ENCODE measurements around the gene EHBP1.

GRCh38 chr2:63058921-63059792, 353.6 kb downstream of the EHBP1 start:
- TF ChIP-seq POLR2A (IDR thresholded peaks at IDR 0.05; ENCODE audit: low read depth, low read length) (no peak), MAX (IDR thresholded peaks at IDR 0.05; ENCODE audit: insufficient read depth, insufficient read length) (no peak), JUN (IDR thresholded peaks at IDR 0.05; ENCODE audit: borderline replicate concordance, insufficient read depth, insufficient read length, low read depth) (no peak), CTCF (IDR thresholded peaks at IDR 0.05; ENCODE audit: extremely low read depth in 1 of 2, insufficient read depth in 1 of 2, low read depth in 1 of 2, low read length in 2 of 2) (no peak), EZH2 (IDR thresholded peaks at IDR 0.05; ENCODE audit: borderline replicate concordance, low read depth, low read length, severe bottlenecking) (peak; percentile 93), POLR2AphosphoS5 (IDR thresholded peaks at IDR 0.05; ENCODE audit: insufficient read depth, low read depth, low read length) (no peak), MYC (IDR thresholded peaks at IDR 0.05; ENCODE audit: low read depth, low read length) (no peak), GATA2 (IDR thresholded peaks at IDR 0.05; ENCODE audit: insufficient read depth, insufficient read length, low read depth, low read length) (no peak)
